LNCaP clone FGC (cell line): ENCODE data around the gene NRP1.

Experiments used
- DNase-seq: peaks from one replicate; pipeline ENCODE4 v3.0.0-alpha.2; 2011; ENCODE audit warnings: low read depth
- H3K4me3 ChIP-seq: 2 replicates; pipeline ENCODE4 v1.5.1; 2011; ENCODE audit warnings: mild to moderate bottlenecking, low read depth, low read length, control low read depth
- CTCF ChIP-seq: IDR thresholded peaks from 2 replicates; pipeline ENCODE4 v1.5.1; 2012; ENCODE audit warnings: mild to moderate bottlenecking; ENCODE audit not compliant: control insufficient read depth, insufficient read depth; ENCODE audit errors: extremely low read depth

Gene NRP1

GRCh38 chr10:33231621-33232350 is 102.7 kb downstream of the NRP1 start:
- DNase-seq = no peak
- no peak for TF ChIP-seq CTCF
- H3K4me3 ChIP-seq = no peak overlapping the region

GRCh38 chr10:33229949-33230267 is 104.6 kb downstream of the NRP1 start:
- H3K4me3 ChIP-seq = no peak overlapping the region
- no peak for DNase-seq
- TF ChIP-seq CTCF = no peak

GRCh38 chr10:33229252-33229948 is 105.1 kb downstream of the NRP1 start:
- H3K4me3 ChIP-seq = no peak overlapping the region
- DNase-seq = no peak
- TF ChIP-seq CTCF = no peak

GRCh38 chr10:33228426-33228825 is 106.0 kb downstream of the NRP1 start:
- H3K4me3 ChIP-seq = no peak overlapping the region
- TF ChIP-seq CTCF = no peak
- no peak for DNase-seq

GRCh38 chr10:33227489-33227888 is 107.0 kb downstream of the NRP1 start:
- no peak for TF ChIP-seq CTCF
- DNase-seq = no peak
- no peak overlapping the region for H3K4me3 ChIP-seq

- no peak for DNase-seq
- no peak for TF ChIP-seq CTCF
- no peak overlapping the region for H3K4me3 ChIP-seq
These were observed 110.1 kb downstream of the NRP1 start for GRCh38 chr10:33224251-33224965.
